ENCODE measurements around the gene HTN1. TPM values are rescaled to one million over a fixed set of nuclear protein-coding genes. Genes with fewer than 3 reads are reported as not detected.

The HTN1 gene
- total RNA-seq, 1 experiment from 2014 or later = not detected

DNA sequence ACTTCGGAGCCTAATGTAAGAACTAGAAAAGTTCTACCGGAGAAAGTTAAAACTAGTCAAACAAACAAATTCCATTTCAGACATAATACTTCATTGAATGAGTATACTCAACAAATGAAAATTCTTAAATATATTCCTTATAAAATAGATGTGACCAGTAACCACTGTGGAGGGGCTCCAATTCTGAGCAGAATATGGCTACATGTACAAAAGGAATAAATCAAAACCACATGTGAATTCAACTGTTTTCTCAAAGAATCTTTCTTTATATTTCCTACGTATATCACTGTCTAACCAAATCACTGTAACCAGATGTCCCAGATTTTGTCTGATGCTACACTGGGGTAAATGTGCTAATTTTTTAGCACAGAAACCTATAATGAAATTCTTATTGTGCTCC, 49.0 kb downstream of the HTN1 start:
- no peaks in the 10 kb centered on the region for H3K27me3 ChIP-seq (ENCODE audit: control insufficient read depth, insufficient read depth, low read length)

More for the DNA sequence above, 49.0 kb downstream of the HTN1 start:
- no peak for DNase-seq
- Histone ChIP-seq H3K36me3 (replicated peaks; ENCODE audit: control insufficient read depth, insufficient read depth, low read length) (no peaks in the 10 kb centered on the region), H3K4me3 (ENCODE audit: insufficient read depth, low read depth, low read length) (no peak overlapping the region)

Other genes with a start within 250 kb of the HTN1 start
- not detected in 2 replicates for gene SULT1E1, start 190.3 kb upstream of the HTN1 start, total RNA-seq (2014; rRNA removed; shearing (Covaris generic))
- gene CSN1S1, start 119.4 kb upstream of the HTN1 start, total RNA-seq (2014; rRNA removed; shearing (Covaris generic)) = not detected in 2 replicates
- not detected in 2 replicates for gene CSN2, start 84.7 kb upstream of the HTN1 start, total RNA-seq (2014; rRNA removed; shearing (Covaris generic))
- not detected in 2 replicates for gene STATH, start 54.5 kb upstream of the HTN1 start, total RNA-seq (2014; rRNA removed; shearing (Covaris generic))
- gene HTN3, start 22.0 kb upstream of the HTN1 start, total RNA-seq (2014; rRNA removed; shearing (Covaris generic)) = not detected in 2 replicates
- not detected in 2 replicates for gene PRR27, start 103.8 kb downstream of the HTN1 start, total RNA-seq (2014; rRNA removed; shearing (Covaris generic))
- gene ODAM, start 145.3 kb downstream of the HTN1 start, total RNA-seq (2014; rRNA removed; shearing (Covaris generic)) = not detected in 2 replicates
- gene FDCSP, start 175.7 kb downstream of the HTN1 start, total RNA-seq (2014; rRNA removed; shearing (Covaris generic)) = not detected in 2 replicates
- not detected in 2 replicates for gene CSN3, start 192.2 kb downstream of the HTN1 start, total RNA-seq (2014; rRNA removed; shearing (Covaris generic))